T-helper 9 cell (primary cell): Measurements from ENCODE around the gene TMEM272.

Experiments
- DNase-seq: peaks from one replicate; pipeline ENCODE4 v3.0.0-alpha.2; 2020

The TMEM272 gene

GRCh38 chr13:51777921-51778320, 67.1 kb downstream of the TMEM272 start:
- no peak for DNase-seq

- no peak for DNase-seq
Measured at GRCh38 chr13:51776179-51776578, 68.8 kb downstream of the TMEM272 start.

GRCh38 chr13:51773515-51773914, 71.5 kb downstream of the TMEM272 start:
- no peak for DNase-seq

GRCh38 chr13:51772781-51773180, 72.2 kb downstream of the TMEM272 start:
- DNase-seq: no peak

- DNase-seq: no peak
Measured at GRCh38 chr13:51772105-51772455, 72.9 kb downstream of the TMEM272 start.

GRCh38 chr13:51771418-51772104, 73.4 kb downstream of the TMEM272 start:
- DNase-seq: no peak

GRCh38 chr13:51770681-51771417, 74.1 kb downstream of the TMEM272 start:
- no peak for DNase-seq

- no peak for DNase-seq
Measured at GRCh38 chr13:51770160-51770559, 74.8 kb downstream of the TMEM272 start.

GRCh38 chr13:51769455-51770127, 75.4 kb downstream of the TMEM272 start:
- no peak for DNase-seq

- no peak for DNase-seq
Measured at GRCh38 chr13:51768976-51769375, 76.0 kb downstream of the TMEM272 start.

- no peak for DNase-seq
Measured at GRCh38 chr13:51768378-51768921, 76.5 kb downstream of the TMEM272 start.

- DNase-seq: no peak
Measured at GRCh38 chr13:51767100-51767499, 77.9 kb downstream of the TMEM272 start.

- DNase-seq: no peak
Measured at GRCh38 chr13:51765142-51765515, 79.8 kb downstream of the TMEM272 start.

GRCh38 chr13:51764184-51765141, 80.5 kb downstream of the TMEM272 start:
- peak; percentile 37 for DNase-seq

GRCh38 chr13:51763486-51763885, 81.5 kb downstream of the TMEM272 start:
- DNase-seq: no peak
